RCC 7860 (cell line): Measurements from ENCODE around the gene CACNA2D3.

ENCODE experiments used
- DNase-seq: peaks from one replicate; pipeline ENCODE4 v3.0.0-alpha.2; 2015; ENCODE audit warnings: low spot score
- FAIRE-seq: peaks from 2 replicates; lab custom pipeline; 2012; peaks lifted over from hg19 to GRCh38; lab: Jason Lieb, UNC

The CACNA2D3 gene

GRCh38 chr3:54858093-54858785 is 735.9 kb downstream of the CACNA2D3 start:
- no peak for DNase-seq
- FAIRE-seq, result no peak

- DNase-seq (peak; percentile 29), FAIRE-seq (no peak)
Measured at GRCh38 chr3:54859184-54859583, 736.8 kb downstream of the CACNA2D3 start.

- FAIRE-seq (no peak), DNase-seq (no peak)
Measured at GRCh38 chr3:54861248-54862067, 739.1 kb downstream of the CACNA2D3 start.

GRCh38 chr3:54862526-54862925 is 740.2 kb downstream of the CACNA2D3 start:
- no peak for FAIRE-seq

GRCh38 chr3:54863366-54863765 is 741.0 kb downstream of the CACNA2D3 start:
- FAIRE-seq, result no peak
- no peak for DNase-seq

More at GRCh38 chr3:54862526-54862925, 740.2 kb downstream of the CACNA2D3 start:
- no peak for DNase-seq

GRCh38 chr3:54863786-54864185 is 741.4 kb downstream of the CACNA2D3 start:
- FAIRE-seq (no peak), DNase-seq (no peak)

GRCh38 chr3:54865316-54865715 is 743.0 kb downstream of the CACNA2D3 start:
- FAIRE-seq (no peak), DNase-seq (no peak)

- no peak for DNase-seq
Measured at GRCh38 chr3:54866251-54866650, 743.9 kb downstream of the CACNA2D3 start.

GRCh38 chr3:54870423-54870822 is 748.1 kb downstream of the CACNA2D3 start:
- peak; percentile 78 for DNase-seq
- peak; percentile 4 for FAIRE-seq

More at GRCh38 chr3:54866251-54866650, 743.9 kb downstream of the CACNA2D3 start:
- no peak for FAIRE-seq

GRCh38 chr3:54871867-54872266 is 749.5 kb downstream of the CACNA2D3 start:
- DNase-seq (no peak), FAIRE-seq (no peak)

- FAIRE-seq, result no peak
Measured at GRCh38 chr3:54873059-54874010, 751.0 kb downstream of the CACNA2D3 start.

GRCh38 chr3:54874816-54875556 is 752.6 kb downstream of the CACNA2D3 start:
- DNase-seq (no peak), FAIRE-seq (no peak)

More at GRCh38 chr3:54873059-54874010, 751.0 kb downstream of the CACNA2D3 start:
- no peak for DNase-seq

GRCh38 chr3:54875596-54876268 is 753.4 kb downstream of the CACNA2D3 start:
- FAIRE-seq, result no peak
- no peak for DNase-seq

GRCh38 chr3:54876694-54877093 is 754.3 kb downstream of the CACNA2D3 start:
- no peak for FAIRE-seq
- no peak for DNase-seq

- no peak for DNase-seq
- no peak for FAIRE-seq
Measured at GRCh38 chr3:54877730-54878129, 755.4 kb downstream of the CACNA2D3 start.

- DNase-seq, result no peak
Measured at GRCh38 chr3:54878145-54878544, 755.8 kb downstream of the CACNA2D3 start.

GRCh38 chr3:54882129-54882833 is 759.9 kb downstream of the CACNA2D3 start:
- peak; percentile 56 for DNase-seq

More at GRCh38 chr3:54878145-54878544, 755.8 kb downstream of the CACNA2D3 start:
- FAIRE-seq, result no peak

GRCh38 chr3:54888162-54888561 is 765.8 kb downstream of the CACNA2D3 start:
- DNase-seq, result no peak
- FAIRE-seq, result no peak

More at GRCh38 chr3:54882129-54882833, 759.9 kb downstream of the CACNA2D3 start:
- no peak for FAIRE-seq

- no peak for DNase-seq
- no peak for FAIRE-seq
Measured at GRCh38 chr3:54888873-54889272, 766.5 kb downstream of the CACNA2D3 start.
